OCI-LY3 (cell line): ENCODE data around the gene HOXB6.

Source experiments
- EZH2phosphoT487 ChIP-seq: fragments of 200-600 bp; shearing (Covaris generic); IDR thresholded peaks from 2 replicates; pipeline ENCODE4 v1.6.1; 2018; ENCODE audit warnings: antibody characterized with exemption, mixed run types, low read depth
- TF ChIP-seq, protein P1 (sequence below): fragments of 200-600, 300-600 bp; sonication (generic); IDR thresholded peaks from 2 replicates; pipeline ENCODE4 v1.5.1; 2014; ENCODE audit warnings: antibody characterized with exemption, low read length, low read depth

GRCh38 chr17:48642843-48643696 is 38.3 kb upstream of the HOXB6 start:
- TF ChIP-seq, protein P1, sequence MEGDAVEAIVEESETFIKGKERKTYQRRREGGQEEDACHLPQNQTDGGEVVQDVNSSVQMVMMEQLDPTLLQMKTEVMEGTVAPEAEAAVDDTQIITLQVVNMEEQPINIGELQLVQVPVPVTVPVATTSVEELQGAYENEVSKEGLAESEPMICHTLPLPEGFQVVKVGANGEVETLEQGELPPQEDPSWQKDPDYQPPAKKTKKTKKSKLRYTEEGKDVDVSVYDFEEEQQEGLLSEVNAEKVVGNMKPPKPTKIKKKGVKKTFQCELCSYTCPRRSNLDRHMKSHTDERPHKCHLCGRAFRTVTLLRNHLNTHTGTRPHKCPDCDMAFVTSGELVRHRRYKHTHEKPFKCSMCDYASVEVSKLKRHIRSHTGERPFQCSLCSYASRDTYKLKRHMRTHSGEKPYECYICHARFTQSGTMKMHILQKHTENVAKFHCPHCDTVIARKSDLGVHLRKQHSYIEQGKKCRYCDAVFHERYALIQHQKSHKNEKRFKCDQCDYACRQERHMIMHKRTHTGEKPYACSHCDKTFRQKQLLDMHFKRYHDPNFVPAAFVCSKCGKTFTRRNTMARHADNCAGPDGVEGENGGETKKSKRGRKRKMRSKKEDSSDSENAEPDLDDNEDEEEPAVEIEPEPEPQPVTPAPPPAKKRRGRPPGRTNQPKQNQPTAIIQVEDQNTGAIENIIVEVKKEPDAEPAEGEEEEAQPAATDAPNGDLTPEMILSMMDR, result no peak
- no peak for TF ChIP-seq EZH2phosphoT487
